MCF 10A (cell line): ENCODE data around the gene KCNMB2. TPM values are rescaled to one million over a fixed set of nuclear protein-coding genes. Genes with fewer than 3 reads are reported as not detected.

Source experiments
- BruUV-seq: library from RNA; stranded (reverse); fragments of 400-500 nt; replicated peaks from 2 replicates; lab custom pipeline; 2021; lab: Mats Ljungman, UMichigan
- CTCF ChIA-PET: fragments of 300-600 bp; sonication (Branson Sonifier 250); formaldehyde crosslinking; extraction: SDS; loops from one replicate; lab custom pipeline; 2021; ENCODE audit warnings: antibody characterized with exemption, inconsistent platforms; lab: Yijun Ruan, JAX
- POLR2A ChIA-PET: fragments of 300-600, 350-650 bp; sonication (Branson Sonifier 250); formaldehyde crosslinking; extraction: SDS; loops from one replicate; lab custom pipeline; 2020; ENCODE audit warnings: antibody characterized with exemption, inconsistent platforms; lab: Yijun Ruan, JAX
- DNase-seq: peaks from one replicate; pipeline ENCODE4 v3.0.0-alpha.2; 2018; ENCODE audit not compliant: unreplicated experiment
- H3K27ac Mint-ChIP-seq: one replicate; pipeline ENCODE4 v1.8.0; 2022; ENCODE audit warnings: mild to moderate bottlenecking, low read depth, mixed read lengths; ENCODE audit not compliant: unreplicated experiment
- H3K27me3 Mint-ChIP-seq: one replicate; pipeline ENCODE4 v1.8.0; 2022; ENCODE audit warnings: mixed read lengths; ENCODE audit not compliant: insufficient read depth, unreplicated experiment
- H3K36me3 Mint-ChIP-seq: one replicate; pipeline ENCODE4 v1.8.0; 2022; ENCODE audit warnings: mild to moderate bottlenecking, moderate library complexity, mixed read lengths; ENCODE audit not compliant: insufficient read depth, unreplicated experiment
- H3K4me1 Mint-ChIP-seq: one replicate; pipeline ENCODE4 v1.8.0; 2022; ENCODE audit warnings: mixed read lengths; ENCODE audit not compliant: insufficient read depth, unreplicated experiment
- H3K4me3 Mint-ChIP-seq: one replicate; pipeline ENCODE4 v1.8.0; 2022; ENCODE audit warnings: mild to moderate bottlenecking, moderate library complexity, mixed read lengths; ENCODE audit not compliant: unreplicated experiment
- H3K9me3 Mint-ChIP-seq: one replicate; pipeline ENCODE4 v1.8.0; 2022; ENCODE audit warnings: mixed read lengths; ENCODE audit not compliant: unreplicated experiment
- intact Hi-C: fragments of 100-400 bp; cut with micrococcal nuclease; formaldehyde crosslinking; loops from 2 replicates; pipeline ENCODE4 v1.14.1; 2022
- total RNA-seq: library from RNA; stranded (reverse); gene quantifications from 2 replicates; pipeline ENCODE4 v1.2.3, GENCODE V29; 2022
- TF ChIP-seq, protein P1 (sequence below): fragments of 200-600 bp; IDR thresholded peaks from one replicate; pipeline ENCODE4 v1.8.0; 2022; ENCODE audit warnings: antibody characterized with exemption, mild to moderate bottlenecking; ENCODE audit not compliant: unreplicated experiment

The KCNMB2 gene
- total RNA-seq, 1 experiment from 2014 or later, result not detected

DNA sequence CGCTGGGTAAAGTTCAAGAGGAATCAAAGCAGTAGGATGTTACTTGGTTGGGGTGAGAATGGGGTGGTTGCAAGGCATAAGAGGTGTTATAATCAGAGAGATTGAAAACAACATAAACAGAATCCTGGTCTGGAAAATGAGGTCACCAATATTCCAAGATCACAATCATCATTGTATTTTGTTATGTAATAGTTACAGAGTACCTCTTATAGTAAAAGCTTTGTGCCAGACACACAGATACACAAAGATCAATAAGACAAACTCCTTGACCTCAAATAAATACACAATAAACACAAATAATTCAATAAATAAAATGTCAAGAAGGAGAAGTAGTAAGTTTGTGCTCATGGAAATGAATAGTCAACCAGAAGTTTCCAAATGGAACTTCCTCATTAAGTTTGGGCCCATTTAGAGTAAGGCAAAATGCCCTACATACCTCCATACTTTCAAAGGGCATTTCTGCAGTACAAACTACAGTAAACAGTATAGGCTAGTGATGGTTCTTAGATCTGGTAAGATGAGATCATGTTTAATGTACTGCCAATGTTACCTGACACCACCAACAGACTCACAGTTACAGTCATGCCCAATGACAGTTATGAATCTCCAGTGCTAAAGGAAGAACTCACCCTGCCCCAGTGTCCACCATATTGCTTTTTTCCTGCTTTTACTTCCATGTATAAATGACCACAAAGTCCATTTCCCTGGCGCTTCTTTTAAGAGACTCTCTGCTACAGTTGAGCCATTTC lies 93.4 kb downstream of the KCNMB2 start:
- Mint-ChIP-seq H3K4me1 (no peaks in the 10 kb centered on the region), H3K36me3 (no peaks in the 10 kb centered on the region), H3K27ac (no peak overlapping the region), H3K27me3 (no peaks in the 10 kb centered on the region), H3K4me3 (no peak overlapping the region), H3K9me3 (peaks cover 7% of the 10 kb centered on the region)
- intact Hi-C loops, result no loop called here
- BruUV-seq, result no TSS peak
- no peak for DNase-seq
- POLR2A ChIA-PET, result interaction anchor here (1.0 kb wide), 1 partner anchor 17 kb away, joined by 3 read pairs; no protein-coding TSS in a partner anchor
- TF ChIP-seq, protein P1, sequence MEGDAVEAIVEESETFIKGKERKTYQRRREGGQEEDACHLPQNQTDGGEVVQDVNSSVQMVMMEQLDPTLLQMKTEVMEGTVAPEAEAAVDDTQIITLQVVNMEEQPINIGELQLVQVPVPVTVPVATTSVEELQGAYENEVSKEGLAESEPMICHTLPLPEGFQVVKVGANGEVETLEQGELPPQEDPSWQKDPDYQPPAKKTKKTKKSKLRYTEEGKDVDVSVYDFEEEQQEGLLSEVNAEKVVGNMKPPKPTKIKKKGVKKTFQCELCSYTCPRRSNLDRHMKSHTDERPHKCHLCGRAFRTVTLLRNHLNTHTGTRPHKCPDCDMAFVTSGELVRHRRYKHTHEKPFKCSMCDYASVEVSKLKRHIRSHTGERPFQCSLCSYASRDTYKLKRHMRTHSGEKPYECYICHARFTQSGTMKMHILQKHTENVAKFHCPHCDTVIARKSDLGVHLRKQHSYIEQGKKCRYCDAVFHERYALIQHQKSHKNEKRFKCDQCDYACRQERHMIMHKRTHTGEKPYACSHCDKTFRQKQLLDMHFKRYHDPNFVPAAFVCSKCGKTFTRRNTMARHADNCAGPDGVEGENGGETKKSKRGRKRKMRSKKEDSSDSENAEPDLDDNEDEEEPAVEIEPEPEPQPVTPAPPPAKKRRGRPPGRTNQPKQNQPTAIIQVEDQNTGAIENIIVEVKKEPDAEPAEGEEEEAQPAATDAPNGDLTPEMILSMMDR, result no peak
- CTCF ChIA-PET, result interaction anchor here (0.7 kb wide), 1 partner anchor 1656 kb away, joined by 3 read pairs; no protein-coding TSS in a partner anchor

DNA sequence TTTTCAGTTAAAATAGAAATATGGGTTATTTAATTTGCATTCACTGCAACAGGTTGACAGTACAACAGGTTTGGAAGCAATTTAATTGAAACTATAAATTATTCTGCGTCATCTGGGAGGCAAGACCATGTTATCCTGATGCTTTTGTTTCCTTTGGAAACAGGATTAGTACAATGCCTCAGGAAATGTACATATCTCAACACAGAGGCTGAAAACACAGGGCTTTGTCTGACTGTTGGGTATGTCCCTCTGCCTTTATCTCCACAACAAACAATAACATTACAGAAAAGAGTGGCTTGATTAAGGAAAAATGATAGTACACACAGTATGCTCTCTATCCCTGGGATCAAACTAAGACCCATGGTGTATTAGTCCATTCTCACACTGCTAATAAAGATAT lies 95.7 kb downstream of the KCNMB2 start:
- no TSS peak for BruUV-seq
- Mint-ChIP-seq H3K36me3 (no peaks in the 10 kb centered on the region), H3K4me1 (no peaks in the 10 kb centered on the region), H3K27ac (no peak overlapping the region), H3K4me3 (no peak overlapping the region), H3K9me3 (peaks cover 7% of the 10 kb centered on the region), H3K27me3 (no peaks in the 10 kb centered on the region)
- CTCF ChIA-PET, result no interaction called here
- POLR2A ChIA-PET, result no interaction called here
- DNase-seq, result no peak
- TF ChIP-seq, protein P1, result no peak
- intact Hi-C loops, result no loop called here

GRCh38 chr3:178634975-178635374 lies 98.7 kb downstream of the KCNMB2 start:
- Mint-ChIP-seq H3K27me3 (no peaks in the 10 kb centered on the region), H3K27ac (no peak overlapping the region), H3K36me3 (no peaks in the 10 kb centered on the region), H3K9me3 (peaks cover 7% of the 10 kb centered on the region), H3K4me3 (no peak overlapping the region), H3K4me1 (no peaks in the 10 kb centered on the region)
- no TSS peak for BruUV-seq
- TF ChIP-seq, protein P1, result no peak
- ChIA-PET CTCF (interaction anchor here (0.6 kb wide), 1 partner anchor 501 kb away, joined by 3 read pairs; no protein-coding TSS in a partner anchor), POLR2A (interaction anchor here (0.7 kb wide), 1 partner anchor 642 kb away, joined by 3 read pairs; no protein-coding TSS in a partner anchor)
- no peak for DNase-seq
- intact Hi-C loops, result no loop called here

DNA sequence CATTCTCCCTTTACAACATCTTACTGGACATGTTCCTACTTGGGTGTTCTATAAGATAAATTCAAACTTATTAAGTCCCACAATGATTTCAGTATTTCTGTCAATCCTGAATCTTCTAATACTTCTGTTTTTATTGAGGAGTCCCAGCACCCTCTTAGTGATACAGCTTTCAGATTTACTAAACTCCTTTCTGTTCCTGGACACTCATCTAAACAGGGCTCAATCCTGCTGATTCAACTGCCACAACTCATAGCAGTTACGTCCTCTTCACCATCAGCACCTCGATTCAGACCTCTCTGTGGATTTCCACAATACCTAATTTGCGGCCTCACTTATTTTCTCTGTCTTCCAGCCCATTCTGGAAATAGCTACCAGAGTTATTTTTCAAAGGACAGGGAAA lies 101.6 kb downstream of the KCNMB2 start:
- BruUV-seq, result no TSS peak
- no peaks in the 10 kb centered on the region for H3K27me3 Mint-ChIP-seq
- TF ChIP-seq, protein P1, result no peak
- H3K4me3 Mint-ChIP-seq, result no peak overlapping the region
- H3K36me3 Mint-ChIP-seq, result no peaks in the 10 kb centered on the region
- intact Hi-C loops, result no loop called here
- H3K4me1 Mint-ChIP-seq, result no peaks in the 10 kb centered on the region
- DNase-seq, result no peak
- no peak overlapping the region for H3K27ac Mint-ChIP-seq
- ChIA-PET POLR2A (no interaction called here), CTCF (no interaction called here)
- H3K9me3 Mint-ChIP-seq, result peaks cover 7% of the 10 kb centered on the region
